Heart left ventricle (tissue), 16 donors: ENCODE data around the gene SCAMP4. TPM values are rescaled to one million over a fixed set of nuclear protein-coding genes. Genes with fewer than 3 reads are reported as not detected.
A peak's percentile ranks its signal among the peaks of the same experiment; 100 is the strongest.

ENCODE experiments used
- ATAC-seq, 4 donors: fragments of 200-7000 bp; cut with Tn5 transposase; one replicate each; pipeline ENCODE4 v1.9.1; 2020 to 2022; ENCODE audit warnings: moderate library complexity in 4 of 4, mild to moderate bottlenecking in 3 of 4, moderate number of reproducible peaks in 1 of 4
- DNase-seq, 5 donors: peaks; one replicate each; pipeline ENCODE4 v3.0.0-alpha.2; 2020
- H3K27ac ChIP-seq, 12 donors: fragments of 200-600 bp; sonication (generic) in 4 of 12; one replicate each; pipeline versions ENCODE4 v1.5.0 to v1.8.0; 2016 to 2022; ENCODE audit warnings: mild to moderate bottlenecking in 2 of 12
- H3K27me3 ChIP-seq, 9 donors: fragments of 200-600 bp; sonication (generic) in 2 of 9; one replicate each; pipeline versions ENCODE4 v1.5.1 to v1.8.0; 2016 to 2022; ENCODE audit warnings: mild to moderate bottlenecking in 3 of 9
- H3K36me3 ChIP-seq, 9 donors: fragments of 200-600 bp; sonication (generic) in 2 of 9; one replicate each; pipeline versions ENCODE4 v1.5.0 to v1.8.0; 2018 to 2022; ENCODE audit warnings: mild to moderate bottlenecking in 2 of 9
- H3K4me1 ChIP-seq, 12 donors: fragments of 200-600 bp; sonication (generic) in 4 of 12; one replicate each; pipeline versions ENCODE4 v1.5.0 to v1.8.0; 2016 to 2022; ENCODE audit warnings: mild to moderate bottlenecking in 3 of 12
- H3K4me3 ChIP-seq, 12 donors: fragments of 200-600 bp; sonication (generic) in 4 of 12; one replicate each; pipeline versions ENCODE4 v1.5.0 to v1.8.0; 2017 to 2022; ENCODE audit warnings: mild to moderate bottlenecking in 9 of 12, moderate library complexity in 4 of 12
- H3K9me3 ChIP-seq, 12 donors: fragments of 200-600 bp; sonication (generic) in 4 of 12; one replicate each; pipeline versions ENCODE4 v1.5.0 to v1.8.0; 2016 to 2022; ENCODE audit warnings: mild to moderate bottlenecking in 1 of 12
- CTCF ChIP-seq, 12 donors: fragments of 200-600 bp; sonication (generic) in 4 of 12; IDR thresholded peaks; one replicate each; pipeline versions ENCODE4 v1.5.0 to v1.8.0; 2018 to 2022; ENCODE audit warnings: antibody characterized with exemption in 12 of 12, mild to moderate bottlenecking in 5 of 12
- POLR2A ChIP-seq, 2 donors: fragments of 450-650 bp; IDR thresholded peaks; one replicate each; pipeline ENCODE4 v1.6.1; 2017; ENCODE audit warnings: antibody characterized with exemption in 2 of 2, mild to moderate bottlenecking in 2 of 2, moderate library complexity in 2 of 2
- WGBS, 4 donors: extraction: QIAGEN DNeasy Blood & Tissue Kit in 2 of 4; methylation state at CpG; one replicate each; pipeline versions ENCODE4 v1.1.5 to v1.1.7; 2013 to 2018; 5-methylcytosine and 5-hydroxymethylcytosine counted together
- intact Hi-C, 10 donors: fragments of 100-400 bp; cut with DNase I; formaldehyde crosslinking; loops; one replicate each; pipeline versions ENCODE4 v1.11.1 to v1.14.2; 2022
- polyA plus RNA-seq, 2 donors: library from polyadenylated mRNA; stranded (reverse); fragments of 200-250 nt; gene quantifications; one replicate each; pipeline ENCODE4 v1.2.3, GENCODE V29; 2013
- total RNA-seq, 9 donors: library from RNA; depleted of rRNA in 2 of 9; stranded (reverse); fragments of >200 nt in 2 of 9; fragmentation: NEBNext Ultra II Directional in 3 of 9; extraction: Animal tissue kit (Norgen Biotek cat#: 25700) in 3 of 9; gene quantifications; one replicate each; pipeline versions ENCODE4 v1.1.0 to v1.2.4, GENCODE V29; 2016 to 2023
- donor health status: ischemic (EF 13 %, LVEDD 7.1; RV severe dilation, severe dysfunction).
- donor health status: healthy with polysubstance abuse.
- donor health status: DM: no; HTN: yes; CAD: no.
- donor health status: DM: no; HTN: no; CAD: no.
- donor health status: ischemic (EF 25% LVEDD 6.9; RV normal size, moderate dysfunction).
- donor health status: ischemic (EF 25% LVEDD 5.7; RV mildly dilated, moderate dysfunction).
- donor health status: healthy.
- donor health status: DM: yes; HTN: yes; CAD: no.
- donor health status: ischemic (EF 35%, LVEDD 5.7; RV mildly dilated, moderate dysfunction).
- donor health status: nonischemic (EF 11% LVEDD 7.7; RV severe dilation, severe dysfunction).
- donor health status: DM: yes; HTN: yes; CAD: no.
- donor health status: PGD.
- donor health status: ischemic (EF 29% LVEDD 5.4; RV normal size, mild dysfunction).
- donor health status: nonischemic (EF 23%, LVEDD 6.1; RV moderate dilation, normal function).

Gene SCAMP4
- total and polyA plus RNA-seq, 11 donors = 13.5 to 38.8 (median 19.1) TPM

- 80 to 90% (median 86%) methylated on average over 34 to 51 of the region's 51 CpGs for WGBS, 4 donors
- ATAC-seq = no peak
Observed at GRCh38 chr19:1955171-1956121, 50.2 kb downstream of the SCAMP4 start.

GRCh38 chr19:1956122-1956494 lies 50.9 kb downstream of the SCAMP4 start:
- Histone ChIP-seq H3K27me3 (no peaks in the 10 kb centered on the region), H3K4me1 (peaks cover 0 to 11% (median 0%) of the 10 kb centered on the region in 12 donors), H3K4me3 (no peak overlapping the region), H3K27ac (no peak overlapping the region), H3K9me3 (no peaks in the 10 kb centered on the region), H3K36me3 (peaks cover 0 to 26% (median 0%) of the 10 kb centered on the region in 9 donors)
- TF ChIP-seq POLR2A (IDR thresholded peaks at IDR 0.05) (no peak), CTCF (IDR thresholded peaks at IDR 0.05) (no peak)
- ATAC-seq = no peak
- DNase-seq = no peak
- WGBS, 4 donors = 93 to 97% (median 94%) methylated on average over 12 of the region's 12 CpGs
- intact Hi-C loops = no loop called here

More at GRCh38 chr19:1955171-1956121, 50.2 kb downstream of the SCAMP4 start:
- Histone ChIP-seq H3K27me3 (no peaks in the 10 kb centered on the region), H3K27ac (no peak overlapping the region), H3K9me3 (no peaks in the 10 kb centered on the region), H3K4me1 (peaks cover 0 to 11% (median 0%) of the 10 kb centered on the region in 12 donors), H3K36me3 (peaks cover 0 to 26% (median 0%) of the 10 kb centered on the region in 9 donors), H3K4me3 (no peak overlapping the region)
- DNase-seq = no peak
- TF ChIP-seq CTCF (IDR thresholded peaks at IDR 0.05) = no peak
- TF ChIP-seq POLR2A (IDR thresholded peaks at IDR 0.05) = no peak
- intact Hi-C loops = no loop called here

- intact Hi-C loops = no loop called here
- peaks cover 0 to 11% (median 0%) of the 10 kb centered on the region in 12 donors for H3K4me1 ChIP-seq
- WGBS, 4 donors = 73 to 84% (median 81%) methylated on average over 22 to 28 of the region's 28 CpGs
Observed at GRCh38 chr19:1956868-1957492, 51.8 kb downstream of the SCAMP4 start.

More at GRCh38 chr19:1956868-1957492, 51.8 kb downstream of the SCAMP4 start:
- Histone ChIP-seq H3K36me3 (peaks cover 0 to 23% (median 0%) of the 10 kb centered on the region in 9 donors), H3K27me3 (no peaks in the 10 kb centered on the region), H3K27ac (peak overlapping the region in 1 of 12 donors; percentile 73), H3K4me3 (no peak overlapping the region), H3K9me3 (no peaks in the 10 kb centered on the region)
- DNase-seq = peak in 3 of 5 donors; percentile 42 to 61 (median 61)
- ATAC-seq = peak; percentile 57 to 90 (median 74)
- TF ChIP-seq CTCF (IDR thresholded peaks at IDR 0.05) (no peak), POLR2A (IDR thresholded peaks at IDR 0.05) (no peak)
